Vagina (tissue), 2 donors: ENCODE measurements around the gene EYA4. TPM values are rescaled to one million over a fixed set of nuclear protein-coding genes. Genes with fewer than 3 reads are reported as not detected.

ENCODE experiments used
- DNase-seq, 2 donors: peaks; one replicate each; pipeline ENCODE4 v3.0.0-alpha.2; 2017; ENCODE audit errors: extremely low spot score in 2 of 2
- H3K27ac ChIP-seq: fragments of 200-600 bp; sonication (generic); one replicate; pipeline ENCODE4 v1.5.1; 2019
- H3K27me3 ChIP-seq: fragments of 200-600 bp; sonication (generic); one replicate; pipeline ENCODE4 v1.5.1; 2019
- H3K36me3 ChIP-seq, 2 donors: fragments of 200-600 bp; sonication (generic); one replicate each; pipeline ENCODE4 v1.5.1; 2017 to 2019
- H3K4me1 ChIP-seq: fragments of 200-600 bp; sonication (generic); one replicate; pipeline ENCODE4 v1.5.1; 2019
- H3K4me3 ChIP-seq, 2 donors: fragments of 200-600 bp; sonication (generic); 1 replicate in 1 of 2; 2 replicates in 1 of 2; pipeline ENCODE4 v1.5.1; 2016 to 2019
- H3K9me3 ChIP-seq: fragments of 200-600 bp; sonication (generic); one replicate; pipeline ENCODE4 v1.5.1; 2019
- CTCF ChIP-seq, 3 experiments: fragments of 450-650 bp in 2 of 3; fragments of 200-600 bp in 1 of 3; sonication (generic) in 1 of 3; IDR thresholded peaks; one replicate each; pipeline ENCODE4 v1.5.1; 2017 to 2019; ENCODE audit warnings: antibody characterized with exemption in 3 of 3, mild to moderate bottlenecking in 2 of 3, moderate library complexity in 2 of 3
- POLR2A ChIP-seq, 2 donors: fragments of 450-650 bp; IDR thresholded peaks; one replicate each; pipeline ENCODE4 v1.6.1; 2017; ENCODE audit warnings: antibody characterized with exemption in 2 of 2, mild to moderate bottlenecking in 2 of 2, moderate library complexity in 2 of 2
- POLR2AphosphoS5 ChIP-seq, 2 donors: sonication (generic); formaldehyde crosslinking; IDR thresholded peaks; one replicate each; pipeline ENCODE4 v1.9.0; 2017; ENCODE audit warnings: antibody characterized with exemption in 2 of 2, mild to moderate bottlenecking in 2 of 2, low read depth in 1 of 2; ENCODE audit not compliant: insufficient read depth in 1 of 2
- intact Hi-C: fragments of 100-400 bp; cut with DNase I; formaldehyde crosslinking; loops from one replicate; pipeline ENCODE4 v1.15.1; 2023
- total RNA-seq: library from RNA; depleted of rRNA; stranded (reverse); fragments of >200 nt; gene quantifications from one replicate; pipeline ENCODE4 v1.2.3, GENCODE V29; 2016

EYA4 gene
- total RNA-seq, 1 donor from 2014 or later, result 18.7 TPM

- no peaks in the 10 kb centered on the region for H3K27me3 ChIP-seq
- intact Hi-C loops, result no loop called here
- no peak overlapping the region for H3K27ac ChIP-seq
- no peaks in the 10 kb centered on the region for H3K36me3 ChIP-seq
- no peak for TF ChIP-seq POLR2AphosphoS5 (IDR thresholded peaks at IDR 0.05; ENCODE audit: insufficient read depth in 1 of 2, low read depth in 1 of 2)
- no peak for TF ChIP-seq POLR2A (IDR thresholded peaks at IDR 0.05)
- TF ChIP-seq CTCF (IDR thresholded peaks at IDR 0.05), result no peak
- no peak overlapping the region for H3K4me3 ChIP-seq
- H3K9me3 ChIP-seq, result no peaks in the 10 kb centered on the region
- no peaks in the 10 kb centered on the region for H3K4me1 ChIP-seq
- no peak for DNase-seq
These were observed 222.6 kb downstream of the EYA4 start for GRCh38 chr6:133463790-133464189.

GRCh38 chr6:133466680-133467079 is 225.5 kb downstream of the EYA4 start:
- H3K36me3 ChIP-seq, result no peaks in the 10 kb centered on the region
- DNase-seq, result no peak
- intact Hi-C loops, result no loop called here
- TF ChIP-seq POLR2AphosphoS5 (IDR thresholded peaks at IDR 0.05; ENCODE audit: insufficient read depth in 1 of 2, low read depth in 1 of 2), result no peak
- no peak for TF ChIP-seq POLR2A (IDR thresholded peaks at IDR 0.05)
- no peak for TF ChIP-seq CTCF (IDR thresholded peaks at IDR 0.05)
- no peak overlapping the region for H3K4me3 ChIP-seq
- H3K9me3 ChIP-seq, result no peaks in the 10 kb centered on the region
- no peak overlapping the region for H3K27ac ChIP-seq
- no peaks in the 10 kb centered on the region for H3K4me1 ChIP-seq
- no peaks in the 10 kb centered on the region for H3K27me3 ChIP-seq

GRCh38 chr6:133467231-133467981 is 226.2 kb downstream of the EYA4 start:
- H3K9me3 ChIP-seq, result no peaks in the 10 kb centered on the region
- no peaks in the 10 kb centered on the region for H3K36me3 ChIP-seq
- no peak overlapping the region for H3K4me3 ChIP-seq
- H3K27ac ChIP-seq, result no peak overlapping the region
- H3K27me3 ChIP-seq, result no peaks in the 10 kb centered on the region
- no peaks in the 10 kb centered on the region for H3K4me1 ChIP-seq
- intact Hi-C loops, result no loop called here
- DNase-seq, result no peak
- no peak for TF ChIP-seq CTCF (IDR thresholded peaks at IDR 0.05)
- no peak for TF ChIP-seq POLR2A (IDR thresholded peaks at IDR 0.05)
- no peak for TF ChIP-seq POLR2AphosphoS5 (IDR thresholded peaks at IDR 0.05; ENCODE audit: insufficient read depth in 1 of 2, low read depth in 1 of 2)

GRCh38 chr6:133467982-133468380 is 226.8 kb downstream of the EYA4 start:
- no peak for DNase-seq
- no peaks in the 10 kb centered on the region for H3K36me3 ChIP-seq
- intact Hi-C loops, result no loop called here
- TF ChIP-seq CTCF (IDR thresholded peaks at IDR 0.05) (no peak), POLR2A (IDR thresholded peaks at IDR 0.05) (no peak), POLR2AphosphoS5 (IDR thresholded peaks at IDR 0.05; ENCODE audit: insufficient read depth in 1 of 2, low read depth in 1 of 2) (no peak)
- H3K4me3 ChIP-seq, result no peak overlapping the region
- no peaks in the 10 kb centered on the region for H3K4me1 ChIP-seq
- H3K27ac ChIP-seq, result no peak overlapping the region
- H3K9me3 ChIP-seq, result no peaks in the 10 kb centered on the region
- no peaks in the 10 kb centered on the region for H3K27me3 ChIP-seq

- no peaks in the 10 kb centered on the region for H3K4me1 ChIP-seq
- no peak for TF ChIP-seq POLR2AphosphoS5 (IDR thresholded peaks at IDR 0.05; ENCODE audit: insufficient read depth in 1 of 2, low read depth in 1 of 2)
- no peak for TF ChIP-seq POLR2A (IDR thresholded peaks at IDR 0.05)
- TF ChIP-seq CTCF (IDR thresholded peaks at IDR 0.05), result no peak
- no peaks in the 10 kb centered on the region for H3K9me3 ChIP-seq
- H3K27ac ChIP-seq, result no peak overlapping the region
- no peak for DNase-seq
- no peak overlapping the region for H3K4me3 ChIP-seq
- intact Hi-C loops, result no loop called here
- no peaks in the 10 kb centered on the region for H3K36me3 ChIP-seq
- no peaks in the 10 kb centered on the region for H3K27me3 ChIP-seq
These were observed 227.4 kb downstream of the EYA4 start for GRCh38 chr6:133468591-133468990.
